H9 (cell line): ENCODE results near the gene TBPL1. TPM values are rescaled to one million over a fixed set of nuclear protein-coding genes. Genes with fewer than 3 reads are reported as not detected.

Source experiments
- DNase-seq: peaks from one replicate; pipeline ENCODE4 v3.0.0-alpha.2; 2017
- H2AFZ ChIP-seq: one replicate; pipeline ENCODE4 v1.6.1; 2013; ENCODE audit warnings: mild to moderate bottlenecking, low read length, control low read depth, moderate library complexity
- H2AK5ac ChIP-seq: 2 replicates; pipeline ENCODE4 v1.6.1; 2013; ENCODE audit warnings: low read length, control low read depth, mixed read lengths; ENCODE audit not compliant: insufficient read length
- H2BK120ac ChIP-seq: one replicate; pipeline ENCODE4 v1.6.1; 2013; ENCODE audit warnings: low read depth, mild to moderate bottlenecking, low read length, control low read depth, inconsistent platforms; ENCODE audit not compliant: poor library complexity, severe bottlenecking
- H2BK12ac ChIP-seq: 2 replicates; pipeline ENCODE4 v1.6.1; 2013; ENCODE audit warnings: low read length, control low read depth, mixed read lengths, low read depth; ENCODE audit not compliant: insufficient read length
- H2BK15ac ChIP-seq: 2 replicates; pipeline ENCODE4 v1.6.1; 2013; ENCODE audit warnings: low read depth, low read length, control low read depth
- H2BK20ac ChIP-seq: one replicate; pipeline ENCODE4 v1.6.1; 2013; ENCODE audit warnings: low read depth, mild to moderate bottlenecking, low read length, control low read depth, inconsistent platforms; ENCODE audit not compliant: poor library complexity, severe bottlenecking
- H2BK5ac ChIP-seq: 2 replicates; pipeline ENCODE4 v1.6.1; 2013; ENCODE audit warnings: low read length, control low read depth, mixed read lengths; ENCODE audit not compliant: insufficient read length
- H3K14ac ChIP-seq: 2 replicates; pipeline ENCODE4 v1.6.1; 2013; ENCODE audit warnings: low read length, control low read depth; ENCODE audit not compliant: insufficient read depth
- H3K18ac ChIP-seq: 2 replicates; pipeline ENCODE4 v1.6.1; 2013; ENCODE audit warnings: low read depth, mild to moderate bottlenecking, mixed read lengths, low read length, control low read depth; ENCODE audit not compliant: insufficient read length
- H3K23ac ChIP-seq: 2 replicates; pipeline ENCODE4 v1.6.1; 2013; ENCODE audit warnings: low read length, control low read depth, mixed read lengths, low read depth; ENCODE audit not compliant: insufficient read length
- H3K23me2 ChIP-seq: 2 replicates; pipeline ENCODE4 v1.6.1; 2013; ENCODE audit warnings: low read depth, mild to moderate bottlenecking, mixed read lengths, low read length, control low read depth; ENCODE audit not compliant: insufficient read length, poor library complexity, severe bottlenecking
- H3K27ac ChIP-seq: 2 replicates; pipeline ENCODE4 v1.5.1; 2013; ENCODE audit warnings: low read length, control low read depth, mixed read lengths, low read depth; ENCODE audit not compliant: insufficient read length
- H3K27me3 ChIP-seq: 2 replicates; pipeline ENCODE4 v1.6.1; 2013; ENCODE audit warnings: low read length, control low read depth, inconsistent platforms; ENCODE audit not compliant: insufficient read depth
- H3K4ac ChIP-seq: 2 replicates; pipeline ENCODE4 v1.6.1; 2013; ENCODE audit warnings: low read depth, mild to moderate bottlenecking, control low read depth, inconsistent platforms, low read length, moderate library complexity
- H3K4me1 ChIP-seq: 2 replicates; pipeline ENCODE4 v1.6.1; 2013; ENCODE audit warnings: low read length, control low read depth, inconsistent platforms; ENCODE audit not compliant: insufficient read depth
- H3K4me2 ChIP-seq: 2 replicates; pipeline ENCODE4 v1.6.1; 2013; ENCODE audit warnings: low read length, control low read depth, mixed read lengths; ENCODE audit not compliant: insufficient read length, insufficient read depth
- H3K56ac ChIP-seq: 2 replicates; pipeline ENCODE4 v1.6.1; 2013; ENCODE audit warnings: low read depth, mild to moderate bottlenecking, mixed read lengths, low read length, control low read depth; ENCODE audit not compliant: insufficient read length
- H3K79me1 ChIP-seq: 2 replicates; pipeline ENCODE4 v1.6.1; 2013; ENCODE audit warnings: low read depth, mild to moderate bottlenecking, moderate library complexity, low read length, control low read depth, inconsistent platforms; ENCODE audit not compliant: insufficient read depth, poor library complexity, severe bottlenecking
- H3K79me2 ChIP-seq: 2 replicates; pipeline ENCODE4 v1.6.1; 2013; ENCODE audit warnings: low read length, control low read depth, inconsistent platforms; ENCODE audit not compliant: insufficient read depth
- H3K9ac ChIP-seq: 2 replicates; pipeline ENCODE4 v1.6.1; 2013; ENCODE audit warnings: low read length, control low read depth, mixed read lengths; ENCODE audit not compliant: insufficient read length; ENCODE audit errors: extremely low read depth
- H3K9me3 ChIP-seq: one replicate; pipeline ENCODE4 v1.6.1; 2013; ENCODE audit warnings: low read depth, low read length, inconsistent platforms; ENCODE audit not compliant: control insufficient read depth
- H3T11ph ChIP-seq: one replicate; pipeline ENCODE4 v1.6.1; 2013; ENCODE audit warnings: mild to moderate bottlenecking, low read length, control low read depth, inconsistent platforms
- H4K20me1 ChIP-seq: one replicate; pipeline ENCODE4 v1.6.1; 2013; ENCODE audit not compliant: control insufficient read depth, insufficient read length, insufficient read depth
- H4K5ac ChIP-seq: 2 replicates; pipeline ENCODE4 v1.6.1; 2013; ENCODE audit warnings: low read depth, mild to moderate bottlenecking, mixed read lengths, low read length, control low read depth; ENCODE audit not compliant: insufficient read length
- H4K8ac ChIP-seq: replicated peaks from 2 replicates; pipeline ENCODE4 v1.6.1; 2013; ENCODE audit warnings: low read length, control low read depth, mixed read lengths, low read depth; ENCODE audit not compliant: insufficient read length
- H4K91ac ChIP-seq: 2 replicates; pipeline ENCODE4 v1.6.1; 2013; ENCODE audit warnings: low read depth, mild to moderate bottlenecking, moderate library complexity, mixed read lengths, low read length, control low read depth; ENCODE audit not compliant: insufficient read length
- H3K27ac Mint-ChIP-seq, 3 experiments: 2 replicates in 2 of 3; 3 replicates in 1 of 3; pipeline ENCODE4 v1.8.0; 2020 to 2021; ENCODE audit warnings: mixed read lengths in 3 of 3, mild to moderate bottlenecking in 1 of 3, moderate library complexity in 1 of 3
- H3K27me3 Mint-ChIP-seq: 2 replicates; pipeline ENCODE4 v1.8.0; 2021; ENCODE audit warnings: low read depth, mild to moderate bottlenecking, moderate library complexity, mixed read lengths
- H3K36me3 Mint-ChIP-seq, 3 experiments: 2 replicates in 2 of 3; 3 replicates in 1 of 3; pipeline ENCODE4 v1.8.0; 2020 to 2021; ENCODE audit warnings: low read depth in 3 of 3, mixed read lengths in 3 of 3; ENCODE audit not compliant: insufficient read depth in 1 of 3
- H3K4me1 Mint-ChIP-seq, 2 experiments: 2 replicates each; pipeline ENCODE4 v1.8.0; 2020; ENCODE audit warnings: mixed read lengths in 2 of 2
- H3K4me3 Mint-ChIP-seq, 2 experiments: 2 replicates in 1 of 2; 3 replicates in 1 of 2; pipeline ENCODE4 v1.8.0; 2020 to 2021; ENCODE audit warnings: mild to moderate bottlenecking in 2 of 2, mixed read lengths in 2 of 2, moderate library complexity in 1 of 2
- H3K9me3 Mint-ChIP-seq, 2 experiments: 2 replicates in 1 of 2; 3 replicates in 1 of 2; pipeline ENCODE4 v1.8.0; 2020; ENCODE audit warnings: mild to moderate bottlenecking in 2 of 2, mixed read lengths in 2 of 2, moderate library complexity in 1 of 2
- WGBS: extraction: QIAGEN DNeasy Blood & Tissue Kit; methylation state at CpG from one replicate; pipeline ENCODE4 v1.1.7; 2013; ENCODE audit warnings: missing lambda C conversion rate, low lambda C conversion rate, mixed read lengths; ENCODE audit not compliant: insufficient read length; ENCODE audit errors: extremely low coverage; 5-methylcytosine and 5-hydroxymethylcytosine counted together
- total RNA-seq: library from RNA; stranded (reverse); gene quantifications from 2 replicates; pipeline ENCODE4 v1.2.1, GENCODE V29; 2021
- TF ChIP-seq, protein P1 (sequence below): fragments of 200-600 bp; sonication (generic); conservative IDR thresholded peaks from 3 replicates; pipeline ENCODE4 v1.8.0; 2021; ENCODE audit warnings: antibody characterized with exemption, mild to moderate bottlenecking

The TBPL1 gene
- total RNA-seq, 1 experiment from 2014 or later = 49.7 TPM

DNA sequence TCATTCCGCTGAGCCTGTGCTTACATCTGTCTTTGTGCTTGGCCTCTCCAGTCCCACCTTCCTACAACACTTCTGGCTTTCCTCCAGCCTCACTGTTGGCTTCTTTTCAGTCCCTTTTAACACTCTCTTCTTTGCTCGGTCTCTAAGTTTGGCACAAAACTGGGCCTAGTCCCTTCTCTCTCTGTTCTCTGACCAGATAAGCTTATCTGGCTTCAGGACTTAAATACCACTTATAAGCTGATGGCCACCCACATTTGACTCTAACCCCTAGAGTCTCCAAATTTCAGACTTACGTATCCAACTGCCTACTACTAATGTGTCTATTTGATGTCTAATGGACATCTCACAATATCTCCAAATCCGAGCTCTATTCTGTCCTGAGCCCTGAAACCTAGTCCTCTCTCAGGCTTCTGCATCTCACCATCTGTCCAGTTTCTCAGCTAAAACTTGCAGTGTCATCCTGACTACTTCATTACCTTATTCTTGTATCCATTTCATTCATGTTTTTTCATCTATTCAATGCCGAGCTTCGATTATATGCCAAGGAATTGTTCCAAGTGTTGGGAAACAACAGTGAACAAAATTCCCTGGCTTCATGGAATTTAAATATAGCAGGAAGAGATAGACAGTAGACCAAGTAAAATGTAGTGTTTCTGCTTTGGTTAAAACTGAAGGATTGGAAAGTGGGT lies 40.1 kb downstream of the TBPL1 start:
- WGBS = no CpG with 5 or more reads among the region's 6 CpGs
- H3K4me1 Mint-ChIP-seq = peaks cover 18% of the 10 kb centered on the region in 2 experiments

More for the DNA sequence above, 40.1 kb downstream of the TBPL1 start:
- Histone ChIP-seq H2BK20ac (no peak overlapping the region), H3K4me2 (no peak overlapping the region), H3K9me3 (no peaks in the 10 kb centered on the region), H3K56ac (no peak overlapping the region), H3K79me2 (no peaks in the 10 kb centered on the region), H3K23ac (no peak overlapping the region), H2BK120ac (no peak overlapping the region), H4K8ac (no peak overlapping the region), H3K27me3 (no peaks in the 10 kb centered on the region), H2BK15ac (no peak overlapping the region), H4K5ac (no peak overlapping the region), H4K20me1 (no peaks in the 10 kb centered on the region), H3T11ph (no peak overlapping the region), H3K23me2 (no peaks in the 10 kb centered on the region), H3K79me1 (no peaks in the 10 kb centered on the region), H3K9ac (no peak overlapping the region), H2BK12ac (no peak overlapping the region), H2BK5ac (no peak overlapping the region), H3K14ac (no peak overlapping the region), H3K4ac (no peak overlapping the region), H3K4me1 (peaks cover 7% of the 10 kb centered on the region), H3K18ac (no peak overlapping the region), H2AFZ (no peak overlapping the region), H2AK5ac (no peak overlapping the region), H4K91ac (no peak overlapping the region), H3K27ac (no peak overlapping the region)
- no peak overlapping the region for H3K4me3 Mint-ChIP-seq
- DNase-seq = no peak
- H3K9me3 Mint-ChIP-seq = peaks cover 0 to 4% of the 10 kb centered on the region in 2 experiments; a peak in 1 of 5 replicates
- H3K36me3 Mint-ChIP-seq = peaks cover 0 to 5% (median 0%) of the 10 kb centered on the region in 3 experiments; a peak in 5 of 7 replicates
- H3K27me3 Mint-ChIP-seq = no peaks in the 10 kb centered on the region
- TF ChIP-seq, protein P1, sequence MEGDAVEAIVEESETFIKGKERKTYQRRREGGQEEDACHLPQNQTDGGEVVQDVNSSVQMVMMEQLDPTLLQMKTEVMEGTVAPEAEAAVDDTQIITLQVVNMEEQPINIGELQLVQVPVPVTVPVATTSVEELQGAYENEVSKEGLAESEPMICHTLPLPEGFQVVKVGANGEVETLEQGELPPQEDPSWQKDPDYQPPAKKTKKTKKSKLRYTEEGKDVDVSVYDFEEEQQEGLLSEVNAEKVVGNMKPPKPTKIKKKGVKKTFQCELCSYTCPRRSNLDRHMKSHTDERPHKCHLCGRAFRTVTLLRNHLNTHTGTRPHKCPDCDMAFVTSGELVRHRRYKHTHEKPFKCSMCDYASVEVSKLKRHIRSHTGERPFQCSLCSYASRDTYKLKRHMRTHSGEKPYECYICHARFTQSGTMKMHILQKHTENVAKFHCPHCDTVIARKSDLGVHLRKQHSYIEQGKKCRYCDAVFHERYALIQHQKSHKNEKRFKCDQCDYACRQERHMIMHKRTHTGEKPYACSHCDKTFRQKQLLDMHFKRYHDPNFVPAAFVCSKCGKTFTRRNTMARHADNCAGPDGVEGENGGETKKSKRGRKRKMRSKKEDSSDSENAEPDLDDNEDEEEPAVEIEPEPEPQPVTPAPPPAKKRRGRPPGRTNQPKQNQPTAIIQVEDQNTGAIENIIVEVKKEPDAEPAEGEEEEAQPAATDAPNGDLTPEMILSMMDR = no peak
- H3K27ac Mint-ChIP-seq = no peak overlapping the region
